ENCODE results near the gene CGAS. TPM values are rescaled to one million over a fixed set of nuclear protein-coding genes. Genes with fewer than 3 reads are reported as not detected.

Gene CGAS
- total RNA-seq, 2 donors from 2014 or later = 11.5 to 13.7 TPM

DNA sequence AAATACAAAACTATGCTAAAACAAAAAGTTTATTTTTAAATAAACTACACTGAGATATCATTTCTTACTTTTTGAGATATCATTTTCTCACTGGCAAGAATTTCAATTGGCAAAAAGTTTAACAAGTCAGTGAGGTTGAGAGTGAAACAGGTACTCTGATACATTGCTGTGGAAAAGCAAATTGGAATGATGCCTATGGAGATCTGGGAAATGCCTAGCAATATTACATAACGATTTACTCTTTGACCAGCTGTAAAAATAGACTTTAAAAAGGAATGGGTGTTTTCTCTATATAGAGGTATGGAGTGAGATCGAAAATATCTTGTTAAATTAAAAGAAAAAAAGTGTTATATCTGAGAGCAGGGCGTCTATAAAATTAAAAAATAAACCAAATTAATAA lies 16.9 kb downstream of the CGAS start:
- no peak for ATAC-seq (ENCODE audit: insufficient number of reproducible peaks, low FRiP score, low read depth)
- H3K4me3 ChIP-seq = no peak overlapping the region
- TF ChIP-seq, protein P1, sequence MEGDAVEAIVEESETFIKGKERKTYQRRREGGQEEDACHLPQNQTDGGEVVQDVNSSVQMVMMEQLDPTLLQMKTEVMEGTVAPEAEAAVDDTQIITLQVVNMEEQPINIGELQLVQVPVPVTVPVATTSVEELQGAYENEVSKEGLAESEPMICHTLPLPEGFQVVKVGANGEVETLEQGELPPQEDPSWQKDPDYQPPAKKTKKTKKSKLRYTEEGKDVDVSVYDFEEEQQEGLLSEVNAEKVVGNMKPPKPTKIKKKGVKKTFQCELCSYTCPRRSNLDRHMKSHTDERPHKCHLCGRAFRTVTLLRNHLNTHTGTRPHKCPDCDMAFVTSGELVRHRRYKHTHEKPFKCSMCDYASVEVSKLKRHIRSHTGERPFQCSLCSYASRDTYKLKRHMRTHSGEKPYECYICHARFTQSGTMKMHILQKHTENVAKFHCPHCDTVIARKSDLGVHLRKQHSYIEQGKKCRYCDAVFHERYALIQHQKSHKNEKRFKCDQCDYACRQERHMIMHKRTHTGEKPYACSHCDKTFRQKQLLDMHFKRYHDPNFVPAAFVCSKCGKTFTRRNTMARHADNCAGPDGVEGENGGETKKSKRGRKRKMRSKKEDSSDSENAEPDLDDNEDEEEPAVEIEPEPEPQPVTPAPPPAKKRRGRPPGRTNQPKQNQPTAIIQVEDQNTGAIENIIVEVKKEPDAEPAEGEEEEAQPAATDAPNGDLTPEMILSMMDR (IDR thresholded peaks at IDR 0.05) = no peak
- H3K27me3 ChIP-seq (replicated peaks; ENCODE audit: insufficient read depth) = no peaks in the 10 kb centered on the region
- DNase-seq (ENCODE audit: low spot score) = no peak
- peaks cover 2% of the 10 kb centered on the region for H3K36me3 ChIP-seq
- no peaks in the 10 kb centered on the region for H3K4me1 ChIP-seq (ENCODE audit: control insufficient read depth in 1 of 2, low read depth in 2 of 2)
- no peaks in the 10 kb centered on the region for H3K9me3 ChIP-seq
- H3K27ac ChIP-seq = no peak overlapping the region

DNA sequence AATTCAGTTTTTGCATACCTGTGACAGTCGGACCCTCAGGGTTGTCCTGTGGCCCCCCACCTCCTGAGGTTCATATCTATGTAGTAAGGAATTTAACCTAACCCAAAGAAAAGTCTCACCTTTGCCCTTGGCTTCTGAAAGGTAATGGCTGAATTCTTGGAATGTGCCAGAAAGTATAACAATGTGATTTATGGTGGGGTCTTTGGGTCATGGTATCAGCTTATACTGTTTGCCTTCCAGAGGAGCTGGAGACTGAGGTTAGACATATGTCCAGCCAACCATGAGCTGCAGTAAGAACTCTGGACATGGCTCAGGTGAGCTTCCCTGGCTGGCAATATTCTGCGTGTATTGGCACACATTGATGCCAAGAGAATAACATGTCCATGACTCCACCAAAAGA lies 30.6 kb downstream of the CGAS start:
- ATAC-seq (ENCODE audit: insufficient number of reproducible peaks, low FRiP score, low read depth) (no peak), DNase-seq (ENCODE audit: low spot score) (no peak)
- H3K27ac ChIP-seq = no peak overlapping the region
- no peaks in the 10 kb centered on the region for H3K27me3 ChIP-seq (replicated peaks; ENCODE audit: insufficient read depth)
- H3K9me3 ChIP-seq = no peaks in the 10 kb centered on the region
- H3K36me3 ChIP-seq = peaks cover 4% of the 10 kb centered on the region
- no peak overlapping the region for H3K4me3 ChIP-seq
- TF ChIP-seq, protein P1 (IDR thresholded peaks at IDR 0.05) = no peak
- H3K4me1 ChIP-seq (ENCODE audit: control insufficient read depth in 1 of 2, low read depth in 2 of 2) = no peaks in the 10 kb centered on the region

DNA sequence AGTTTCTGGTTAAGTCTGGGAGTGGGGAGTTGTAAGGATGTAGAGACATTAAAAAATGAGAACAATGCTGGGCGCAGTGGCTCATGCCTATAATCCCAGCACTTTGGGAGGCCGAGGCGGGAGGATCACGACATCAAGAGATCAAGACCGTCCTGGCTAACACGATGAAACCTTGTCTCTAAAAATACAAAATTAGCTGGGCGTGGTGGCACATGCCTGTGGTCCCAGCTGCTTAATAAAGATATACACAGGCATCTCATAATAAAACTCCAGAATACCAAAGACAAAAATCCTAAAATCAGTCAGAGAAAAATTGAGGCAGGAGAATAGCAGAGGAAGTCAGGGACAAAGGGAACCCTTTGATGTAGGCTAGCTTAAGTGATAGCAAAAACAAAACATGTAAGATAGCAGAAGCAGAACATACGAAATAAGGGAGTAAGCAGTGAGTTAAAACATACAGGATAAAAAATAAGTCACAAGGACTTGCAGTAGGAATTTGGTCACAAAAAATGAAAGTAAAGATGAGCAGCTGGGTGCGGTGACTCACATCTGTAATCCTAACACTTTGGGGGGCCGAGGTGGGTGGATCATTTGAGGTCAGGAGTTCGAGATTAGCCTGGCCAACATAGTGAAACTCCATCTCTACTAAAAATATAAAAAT lies 33.9 kb downstream of the CGAS start:
- Histone ChIP-seq H3K27ac (no peak overlapping the region), H3K27me3 (replicated peaks; ENCODE audit: insufficient read depth) (no peaks in the 10 kb centered on the region), H3K9me3 (no peaks in the 10 kb centered on the region), H3K4me1 (ENCODE audit: control insufficient read depth in 1 of 2, low read depth in 2 of 2) (no peaks in the 10 kb centered on the region), H3K4me3 (no peak overlapping the region), H3K36me3 (peaks cover 4% of the 10 kb centered on the region)
- TF ChIP-seq, protein P1 (IDR thresholded peaks at IDR 0.05) = no peak
- ATAC-seq (ENCODE audit: insufficient number of reproducible peaks, low FRiP score, low read depth) (no peak), DNase-seq (ENCODE audit: low spot score) (no peak)

DNA sequence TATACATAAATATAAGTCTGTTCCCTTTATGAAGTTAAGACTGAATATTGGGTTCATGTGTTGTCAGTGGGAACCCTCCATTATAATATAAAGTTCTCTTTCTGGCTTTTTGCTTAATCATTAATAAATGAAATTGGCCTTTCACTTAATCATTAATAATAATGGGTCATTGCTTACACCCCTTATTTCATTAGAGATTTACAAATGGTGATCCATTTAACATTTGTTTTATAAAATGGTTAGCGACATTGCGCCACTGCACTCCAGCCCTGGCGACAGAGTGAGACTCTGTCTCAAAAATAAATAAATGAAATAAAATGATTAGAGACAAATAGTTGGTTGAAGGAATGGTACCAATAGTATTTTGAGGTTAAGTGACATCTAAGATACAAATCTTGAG lies 39.0 kb downstream of the CGAS start:
- Histone ChIP-seq H3K36me3 (no peaks in the 10 kb centered on the region), H3K27ac (no peak overlapping the region), H3K27me3 (replicated peaks; ENCODE audit: insufficient read depth) (no peaks in the 10 kb centered on the region), H3K9me3 (no peaks in the 10 kb centered on the region), H3K4me3 (no peak overlapping the region), H3K4me1 (ENCODE audit: control insufficient read depth in 1 of 2, low read depth in 2 of 2) (no peaks in the 10 kb centered on the region)
- ATAC-seq (ENCODE audit: insufficient number of reproducible peaks, low FRiP score, low read depth) (no peak), DNase-seq (ENCODE audit: low spot score) (no peak)
- TF ChIP-seq, protein P1 (IDR thresholded peaks at IDR 0.05) = no peak

DNA sequence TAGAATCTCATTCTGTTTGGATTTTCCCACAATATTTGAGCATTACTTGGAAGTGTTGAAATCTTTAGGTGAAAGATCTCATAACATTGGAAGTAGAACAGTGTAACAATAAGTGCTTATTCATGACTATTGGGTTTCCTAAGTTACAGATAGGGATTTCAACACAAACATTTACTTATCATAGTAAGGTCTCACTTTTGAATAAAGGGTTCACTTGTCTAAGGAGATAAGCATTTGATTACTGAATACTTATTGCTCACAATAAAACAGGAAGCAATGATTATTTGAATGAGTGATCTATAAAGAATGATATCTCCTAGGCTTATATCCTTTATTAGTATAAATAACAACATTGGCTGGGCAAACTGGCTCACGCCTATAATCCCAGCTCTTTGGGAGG lies 42.7 kb downstream of the CGAS start:
- Histone ChIP-seq H3K4me3 (no peak overlapping the region), H3K9me3 (no peaks in the 10 kb centered on the region), H3K27me3 (replicated peaks; ENCODE audit: insufficient read depth) (no peaks in the 10 kb centered on the region), H3K4me1 (ENCODE audit: control insufficient read depth in 1 of 2, low read depth in 2 of 2) (no peaks in the 10 kb centered on the region), H3K27ac (no peak overlapping the region), H3K36me3 (no peaks in the 10 kb centered on the region)
- TF ChIP-seq, protein P1 (IDR thresholded peaks at IDR 0.05) = no peak
- ATAC-seq (ENCODE audit: insufficient number of reproducible peaks, low FRiP score, low read depth) (no peak), DNase-seq (ENCODE audit: low spot score) (no peak)
